ENCODE data around the gene FGD2. TPM values are rescaled to one million over a fixed set of nuclear protein-coding genes. Genes with fewer than 3 reads are reported as not detected.

FGD2 gene
- total and polyA plus RNA-seq, 2 of the 4 experiments (the other 2 are of a cell fraction), result 0.07 TPM; not detected in 1

DNA sequence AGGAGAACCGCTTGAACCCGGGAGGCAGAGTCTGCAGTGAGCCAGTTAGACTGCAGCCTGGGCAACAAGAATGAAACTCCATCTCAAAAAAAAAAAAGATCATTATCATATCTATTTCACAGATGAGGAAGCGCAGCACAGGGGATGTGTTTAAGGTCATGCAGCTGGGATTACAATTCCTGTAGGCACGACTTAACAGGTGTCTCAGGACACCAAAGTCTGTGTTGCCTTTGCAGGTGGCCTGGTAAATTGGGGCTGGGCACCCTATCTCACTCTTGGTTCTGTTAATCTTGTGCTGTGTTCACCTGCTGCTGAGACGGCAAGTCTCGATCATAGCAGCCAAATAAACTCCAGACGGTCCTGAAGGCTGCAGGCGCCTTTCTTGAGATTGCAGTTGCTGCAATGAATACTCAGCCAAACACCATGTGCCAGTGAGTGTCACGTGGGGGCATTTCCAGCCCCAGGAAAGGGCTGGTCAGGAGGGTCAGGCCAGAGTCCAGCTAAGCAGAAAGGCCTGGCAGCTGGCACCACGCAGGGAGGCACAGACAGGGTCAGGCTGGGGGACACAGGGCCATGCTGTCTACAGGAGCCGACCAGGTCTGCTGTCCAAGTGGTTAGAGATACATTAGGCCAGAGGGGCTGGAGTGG is 55.8 kb downstream of the FGD2 start (continued):
- TF ChIP-seq, protein P1, sequence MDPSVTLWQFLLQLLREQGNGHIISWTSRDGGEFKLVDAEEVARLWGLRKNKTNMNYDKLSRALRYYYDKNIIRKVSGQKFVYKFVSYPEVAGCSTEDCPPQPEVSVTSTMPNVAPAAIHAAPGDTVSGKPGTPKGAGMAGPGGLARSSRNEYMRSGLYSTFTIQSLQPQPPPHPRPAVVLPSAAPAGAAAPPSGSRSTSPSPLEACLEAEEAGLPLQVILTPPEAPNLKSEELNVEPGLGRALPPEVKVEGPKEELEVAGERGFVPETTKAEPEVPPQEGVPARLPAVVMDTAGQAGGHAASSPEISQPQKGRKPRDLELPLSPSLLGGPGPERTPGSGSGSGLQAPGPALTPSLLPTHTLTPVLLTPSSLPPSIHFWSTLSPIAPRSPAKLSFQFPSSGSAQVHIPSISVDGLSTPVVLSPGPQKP (IDR thresholded peaks at IDR 0.05; ENCODE audit: borderline replicate concordance, low read depth, low read length), result no peak

DNA sequence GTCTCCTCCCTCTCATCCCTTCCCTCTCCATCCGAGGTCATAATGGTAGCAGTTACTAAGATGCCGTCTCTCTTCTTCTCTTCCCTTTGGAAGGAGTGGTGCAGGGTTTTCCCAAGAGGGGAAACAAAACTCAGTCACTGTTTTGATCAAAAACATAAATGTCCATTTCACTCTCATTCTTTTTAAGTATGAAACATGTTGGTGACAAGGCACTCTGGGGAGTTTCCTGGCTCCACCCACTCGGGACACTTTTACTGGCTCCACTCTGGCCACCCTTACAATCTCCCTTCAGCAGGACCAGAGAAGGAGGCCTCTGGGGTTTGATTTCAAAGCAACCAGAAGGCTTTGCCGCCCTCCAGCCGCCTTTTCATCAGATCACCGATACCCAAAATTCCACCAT is 57.0 kb downstream of the FGD2 start:
- Histone ChIP-seq H2AFZ (replicated peaks; ENCODE audit: low read length, poor library complexity) (no peak overlapping the region), H3K18ac (ENCODE audit: low read depth, low read length) (no peak overlapping the region), H4K5ac (ENCODE audit: low read depth, low read length) (no peak overlapping the region), H3K56ac (ENCODE audit: extremely low read depth, insufficient read depth, low read length) (no peak overlapping the region; the same call in 1 of the 2 replicates), H3K9me1 (ENCODE audit: insufficient read depth, low read length) (peaks cover 15% of the 10 kb centered on the region), H3K9ac (ENCODE audit: low read depth, low read length) (no peak overlapping the region), H3K79me1 (ENCODE audit: low read depth in 1 of 2, low read length in 2 of 2) (peaks cover 0 to 3% of the 10 kb centered on the region in 2 experiments; a peak in 1 of 4 replicates), H3K23ac (ENCODE audit: low read depth, low read length) (no peak overlapping the region), H4K20me1 (ENCODE audit: insufficient read depth, low read length) (no peaks in the 10 kb centered on the region), H2BK20ac (ENCODE audit: low read depth, low read length) (no peak overlapping the region), H3K14ac (replicated peaks; ENCODE audit: low read depth, low read length) (no peak overlapping the region), H2BK120ac (ENCODE audit: low read depth, low read length) (no peak overlapping the region), H3K9me3 (ENCODE audit: control insufficient read depth, insufficient read depth, low read length) (no peaks in the 10 kb centered on the region), H3K4me2 (ENCODE audit: low read depth, low read length) (no peak overlapping the region), H3K4ac (ENCODE audit: low read depth, low read length) (no peak overlapping the region), H2BK5ac (ENCODE audit: low read depth, low read length, poor library complexity, severe bottlenecking) (no peak overlapping the region), H3K36me3 (ENCODE audit: control insufficient read depth, insufficient read depth, low read length) (no peaks in the 10 kb centered on the region), H3K27me3 (ENCODE audit: control insufficient read depth, insufficient read depth, low read length) (no peaks in the 10 kb centered on the region), H4K8ac (ENCODE audit: low read depth in 2 of 2, low read length in 2 of 2) (no peak overlapping the region), H3K4me1 (ENCODE audit: control insufficient read depth, insufficient read depth, low read length) (peaks cover 12% of the 10 kb centered on the region), H3K4me3 (ENCODE audit: insufficient read depth, low read depth, low read length) (no peak overlapping the region), H4K91ac (ENCODE audit: insufficient read depth, low read depth, low read length) (no peak overlapping the region), H2AK5ac (ENCODE audit: low read depth, low read length) (no peak overlapping the region), H2BK15ac (ENCODE audit: low read depth, low read length) (no peak overlapping the region), H3K27ac (ENCODE audit: insufficient read depth, low read length) (no peak overlapping the region), H2AK9ac (replicated peaks; ENCODE audit: low read depth, low read length, poor library complexity) (no peak overlapping the region)
- ChIA-PET POLR2A (ENCODE audit: unreplicated experiment) (no interaction called here), CTCF (no interaction called here)
- WGBS, 2 experiments (ENCODE audit: extremely low coverage in 2 of 2, insufficient read length in 1 of 2), result no CpG with 5 or more reads among the region's 6 CpGs
- intact Hi-C loops (cut with micrococcal nuclease), result no loop called here
- DNase-seq (no peak), ATAC-seq (ENCODE audit: low read depth) (no peak)
- no TSS peak for BruUV-seq (replicated peaks)
- in situ Hi-C loops (cut with MboI; ENCODE audit: low sequenced_read_pairs), result no loop called here
- dilution Hi-C loops (cut with HindIII; ENCODE audit: low sequenced_read_pairs, unreplicated experiment), result no loop called here
- TF ChIP-seq FOS (IDR thresholded peaks at IDR 0.05; ENCODE audit: low read depth, low read length), result no peak
- no peak for TF ChIP-seq BHLHE40 (IDR thresholded peaks at IDR 0.05; ENCODE audit: low read depth, low read length)
- no peak for TF ChIP-seq POLR2A (IDR thresholded peaks at IDR 0.05; ENCODE audit: low read depth, low read length)
- TF ChIP-seq SMC3 (IDR thresholded peaks at IDR 0.05; ENCODE audit: low read depth, low read length), result no peak
- no peak for TF ChIP-seq CEBPB (IDR thresholded peaks at IDR 0.05; ENCODE audit: low read depth, low read length)
- TF ChIP-seq MAFK (IDR thresholded peaks at IDR 0.05; ENCODE audit: low read depth, low read length), result no peak
- TF ChIP-seq RAD21 (IDR thresholded peaks at IDR 0.05; ENCODE audit: low read length), result no peak
- TF ChIP-seq, protein P1 (IDR thresholded peaks at IDR 0.05; ENCODE audit: borderline replicate concordance, low read depth, low read length), result no peak
- no peak for TF ChIP-seq MAZ (IDR thresholded peaks at IDR 0.05; ENCODE audit: borderline replicate concordance, low read depth, low read length)
- no peak for TF ChIP-seq RCOR1 (IDR thresholded peaks at IDR 0.05; ENCODE audit: insufficient replicate concordance, low read length)
- TF ChIP-seq CHD1 (IDR thresholded peaks at IDR 0.05; ENCODE audit: low read depth, low read length), result no peak
- TF ChIP-seq NFE2L2 (IDR thresholded peaks at IDR 0.05; ENCODE audit: low read depth, low read length), result no peak
- TF ChIP-seq, protein P2, sequence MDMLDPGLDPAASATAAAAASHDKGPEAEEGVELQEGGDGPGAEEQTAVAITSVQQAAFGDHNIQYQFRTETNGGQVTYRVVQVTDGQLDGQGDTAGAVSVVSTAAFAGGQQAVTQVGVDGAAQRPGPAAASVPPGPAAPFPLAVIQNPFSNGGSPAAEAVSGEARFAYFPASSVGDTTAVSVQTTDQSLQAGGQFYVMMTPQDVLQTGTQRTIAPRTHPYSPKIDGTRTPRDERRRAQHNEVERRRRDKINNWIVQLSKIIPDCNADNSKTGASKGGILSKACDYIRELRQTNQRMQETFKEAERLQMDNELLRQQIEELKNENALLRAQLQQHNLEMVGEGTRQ (IDR thresholded peaks at IDR 0.05; ENCODE audit: low read depth, low read length), result no peak
- no peak for TF ChIP-seq MXI1 (IDR thresholded peaks at IDR 0.05; ENCODE audit: borderline replicate concordance, low read depth, low read length)
- no peak for TF ChIP-seq RFX5 (IDR thresholded peaks at IDR 0.05; ENCODE audit: low read depth, low read length)
